ENCODE data around the gene CELSR2.
"Not testable (repeated sequence)": the region's sequence is repeated elsewhere in the genome, so short reads cannot be mapped to it uniquely, and the experiment has no call there.

CELSR2 gene

GRCh38 chr1:109248797-109249629 lies at the start of gene CELSR2:
CELSR2 (plus strand) TSS chr1:109249539; CDS start chr1:109250080, 541 bp downstream.
- DNase-seq: peak in 1 of 2 donors; percentile 48

GRCh38 chr1:109199710-109200109 lies 49.6 kb upstream of the CELSR2 start:
- no peak for DNase-seq

- DNase-seq: peak in 1 of 2 donors; percentile 37
Measured at GRCh38 chr1:109201123-109201703, 48.1 kb upstream of the CELSR2 start.

GRCh38 chr1:109204484-109204883 lies 44.9 kb upstream of the CELSR2 start:
- DNase-seq: no peak

- DNase-seq: no peak
Measured at GRCh38 chr1:109206339-109206738, 43.0 kb upstream of the CELSR2 start.

GRCh38 chr1:109207467-109208103 lies 41.8 kb upstream of the CELSR2 start:
- no peak for DNase-seq

- no peak for DNase-seq
Measured at GRCh38 chr1:109208394-109208793, 40.9 kb upstream of the CELSR2 start.

- DNase-seq: no peak
Measured at GRCh38 chr1:109208836-109209463, 40.4 kb upstream of the CELSR2 start.

- no peak for DNase-seq
Measured at GRCh38 chr1:109210058-109210457, 39.3 kb upstream of the CELSR2 start.

- DNase-seq: no peak
Measured at GRCh38 chr1:109213345-109213823, 36.0 kb upstream of the CELSR2 start.

GRCh38 chr1:109213824-109214693 lies 35.3 kb upstream of the CELSR2 start, which contains the start of gene SARS1:
SARS1 (plus strand) TSS chr1:109213918; CDS start chr1:109213993, 75 bp downstream.
- peak; percentile 63 to 89 for DNase-seq

GRCh38 chr1:109214695-109215623 lies 34.4 kb upstream of the CELSR2 start:
- peak in 1 of 2 donors; percentile 27 for DNase-seq

GRCh38 chr1:109216662-109217061 lies 32.7 kb upstream of the CELSR2 start:
- DNase-seq: no peak

GRCh38 chr1:109218516-109218915 lies 30.8 kb upstream of the CELSR2 start:
- DNase-seq: no peak

GRCh38 chr1:109221201-109221600 lies 28.1 kb upstream of the CELSR2 start:
- DNase-seq: not testable (repeated sequence)

- DNase-seq: no peak
Measured at GRCh38 chr1:109225308-109225707, 24.0 kb upstream of the CELSR2 start.

- no peak for DNase-seq
Measured at GRCh38 chr1:109225711-109226445, 23.5 kb upstream of the CELSR2 start.

- DNase-seq: no peak
Measured at GRCh38 chr1:109228167-109228566, 21.2 kb upstream of the CELSR2 start.

GRCh38 chr1:109229531-109230127 lies 19.7 kb upstream of the CELSR2 start:
- DNase-seq: no peak

- DNase-seq: no peak
Measured at GRCh38 chr1:109231066-109231465, 18.3 kb upstream of the CELSR2 start.
